HepG2 (cell line): Measurements from ENCODE around the gene TANGO2. TPM values are rescaled to one million over a fixed set of nuclear protein-coding genes. Genes with fewer than 3 reads are reported as not detected.

Experiments
- DMTF1 ChIP-seq: sonication (generic); formaldehyde crosslinking; IDR thresholded peaks from 2 replicates; pipeline ENCODE4 v1.4.0; 2020; ENCODE audit warnings: mild to moderate bottlenecking, missing genetic modification reagents
- ESRRA ChIP-seq: sonication (generic); formaldehyde crosslinking; IDR thresholded peaks from 2 replicates; pipeline ENCODE4 v1.5.1; 2020; ENCODE audit warnings: mild to moderate bottlenecking, low read depth, missing genetic modification reagents
- GATAD2A ChIP-seq: IDR thresholded peaks from 2 replicates; pipeline ENCODE4 v1.6.1; 2016
- JUNB ChIP-seq: sonication (generic); formaldehyde crosslinking; IDR thresholded peaks from 2 replicates; pipeline ENCODE4 v1.8.0; 2022; ENCODE audit warnings: missing genetic modification reagents, mild to moderate bottlenecking, borderline replicate concordance
- MLLT10 ChIP-seq: sonication (generic); formaldehyde crosslinking; IDR thresholded peaks from 2 replicates; pipeline ENCODE4 v1.4.0; 2020; ENCODE audit warnings: missing genetic modification reagents
- NFIC ChIP-seq: IDR thresholded peaks from 2 replicates; pipeline ENCODE4 v1.6.1; 2012; ENCODE audit warnings: mild to moderate bottlenecking, low read length, inconsistent platforms
- NPAS2 ChIP-seq: sonication (generic); formaldehyde crosslinking; IDR thresholded peaks from 2 replicates; pipeline ENCODE4 v1.8.0; 2022; ENCODE audit warnings: mild to moderate bottlenecking, missing genetic modification reagents, borderline replicate concordance
- ONECUT2 ChIP-seq: sonication (generic); formaldehyde crosslinking; IDR thresholded peaks from 2 replicates; pipeline ENCODE4 v1.4.0; 2020; ENCODE audit warnings: missing genetic modification reagents
- PHF5A ChIP-seq: IDR thresholded peaks from one replicate; pipeline ENCODE4 v1.6.1; 2018; ENCODE audit warnings: low read depth, missing genetic modification reagents; ENCODE audit not compliant: unreplicated experiment
- RAD51 ChIP-seq: fragments of 450-650 bp; IDR thresholded peaks from 2 replicates; pipeline ENCODE4 v1.6.1; 2016; ENCODE audit warnings: borderline replicate concordance
- SALL1 ChIP-seq: sonication (generic); formaldehyde crosslinking; IDR thresholded peaks from 2 replicates; pipeline ENCODE4 v1.8.0; 2022; ENCODE audit warnings: mild to moderate bottlenecking, missing genetic modification reagents
- TBP ChIP-seq: sonication (generic); formaldehyde crosslinking; IDR thresholded peaks from 2 replicates; pipeline ENCODE4 v1.5.0; 2020; ENCODE audit warnings: missing genetic modification reagents
- ZBTB38 ChIP-seq: sonication (generic); formaldehyde crosslinking; IDR thresholded peaks from 2 replicates; pipeline ENCODE4 v1.5.1; 2020; ENCODE audit warnings: mild to moderate bottlenecking, missing genetic modification reagents
- ZNF143 ChIP-seq: sonication (generic); formaldehyde crosslinking; IDR thresholded peaks from 2 replicates; pipeline ENCODE4 v1.4.0; 2020; ENCODE audit warnings: missing genetic modification reagents
- ZNF232 ChIP-seq: sonication (generic); formaldehyde crosslinking; IDR thresholded peaks from 2 replicates; pipeline ENCODE4 v1.4.0; 2020; ENCODE audit warnings: missing genetic modification reagents, borderline replicate concordance
- ZNF362 ChIP-seq: sonication (generic); formaldehyde crosslinking; IDR thresholded peaks from 2 replicates; pipeline ENCODE4 v1.4.0; 2020; ENCODE audit warnings: missing genetic modification reagents, mild to moderate bottlenecking, borderline replicate concordance
- ZNF546 ChIP-seq: sonication (generic); formaldehyde crosslinking; conservative IDR thresholded peaks from 2 replicates; pipeline ENCODE4 v1.8.1; 2023; ENCODE audit warnings: mild to moderate bottlenecking, missing genetic modification reagents
- ZNF644 ChIP-seq: IDR thresholded peaks from 2 replicates; pipeline ENCODE4 v1.6.1; 2016; ENCODE audit warnings: low read depth
- ZNF746 ChIP-seq: sonication (generic); formaldehyde crosslinking; IDR thresholded peaks from 2 replicates; pipeline ENCODE4 v1.8.0; 2022; ENCODE audit warnings: mild to moderate bottlenecking, missing genetic modification reagents
- ZNF792 ChIP-seq: IDR thresholded peaks from 2 replicates; pipeline ENCODE4 v1.6.1; 2016
- ZNF841 ChIP-seq: sonication (generic); formaldehyde crosslinking; IDR thresholded peaks from 2 replicates; pipeline ENCODE4 v1.8.1; 2023; ENCODE audit warnings: missing genetic modification reagents, borderline replicate concordance
- ZSCAN30 ChIP-seq: sonication (generic); formaldehyde crosslinking; IDR thresholded peaks from 2 replicates; pipeline ENCODE4 v1.5.0; 2020; ENCODE audit warnings: mild to moderate bottlenecking, missing genetic modification reagents
- polyA plus RNA-seq, 8 experiments: library from polyadenylated mRNA; depleted of rRNA in 3 of 8; stranded (reverse) in 7 of 8; unstranded in 1 of 8; fragments of >200 nt; fragmentation: Illumina TruSeq in 4 of 8; extraction: Trizol in 4 of 8; gene quantifications; 2 replicates each; pipeline versions ENCODE4 v1.2.1 to v1.2.3, GENCODE V29; 2011 to 2016; ENCODE audit warnings: low read depth in 4 of 8, missing spikeins in 1 of 8, mixed read lengths in 1 of 8; ENCODE audit not compliant: insufficient read depth in 1 of 8
- total RNA-seq, 5 experiments: library from RNA; depleted of rRNA; stranded (reverse); fragments of >200 nt; fragmentation: Illumina TruSeq; extraction: Trizol; gene quantifications; 2 replicates each; pipeline ENCODE4 v1.2.3, GENCODE V29; 2016; ENCODE audit warnings: low read depth in 1 of 5
- TF ChIP-seq, protein P1 (sequence below): sonication (generic); formaldehyde crosslinking; IDR thresholded peaks from 2 replicates; pipeline ENCODE4 v1.8.0; 2023; ENCODE audit warnings: mild to moderate bottlenecking, missing genetic modification reagents
- TF ChIP-seq, protein P2 (sequence below): sonication (generic); formaldehyde crosslinking; IDR thresholded peaks from 2 replicates; pipeline ENCODE4 v1.4.0; 2020; ENCODE audit warnings: missing genetic modification reagents

Gene TANGO2
- total and polyA plus RNA-seq, 2 of the 13 experiments (the other 11 are each of a cell fraction or from before 2014, with no cell fraction given) = 12.9 to 14.8 TPM

DNA sequence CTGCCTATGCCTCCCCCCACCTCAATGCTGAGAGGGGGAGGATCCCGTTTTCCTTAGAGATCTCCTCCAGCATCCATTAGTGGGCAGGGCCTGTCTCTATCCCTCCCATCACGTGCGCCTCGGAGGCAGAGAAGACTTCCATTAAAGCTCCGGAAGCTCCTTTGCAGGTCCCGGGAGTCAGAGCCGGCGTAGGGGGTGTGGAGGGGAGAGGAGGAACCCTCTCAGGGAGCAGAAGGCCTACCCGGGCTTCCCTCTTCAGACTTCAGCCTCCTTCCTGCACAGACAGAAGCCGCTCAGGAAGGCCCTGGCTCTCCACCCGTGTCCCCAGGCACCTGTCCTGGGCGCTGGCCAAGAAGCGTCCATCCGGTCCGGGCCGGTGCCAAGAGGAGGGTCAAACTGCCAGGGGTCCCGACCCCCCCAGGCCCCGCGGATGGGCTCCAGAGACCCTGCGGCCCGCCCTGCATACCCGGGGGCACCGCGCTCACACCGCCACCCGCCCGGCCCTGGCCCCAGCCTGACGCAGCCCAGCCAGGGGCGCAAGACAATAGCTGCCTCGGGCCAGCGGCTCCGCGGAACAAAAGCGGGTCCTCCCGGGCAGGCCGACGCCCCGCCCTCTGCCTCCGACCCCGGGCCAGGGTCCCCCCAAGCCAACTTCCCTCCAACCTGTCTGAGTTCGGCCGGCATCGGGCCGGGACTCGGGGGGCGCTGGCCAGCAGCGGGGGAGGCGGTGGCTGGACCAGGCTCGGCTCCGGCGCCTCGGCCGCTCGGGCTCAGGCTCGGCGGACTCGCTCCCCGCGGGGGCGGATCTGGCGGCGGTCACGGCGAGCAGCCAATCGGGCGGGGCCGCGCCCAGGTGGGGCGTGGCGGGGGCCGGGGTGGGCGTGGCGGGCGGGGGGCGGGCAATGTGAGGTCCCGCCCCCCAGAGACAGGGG lies 34.2 kb upstream of the TANGO2 start (continued):
- TF ChIP-seq, protein P1, sequence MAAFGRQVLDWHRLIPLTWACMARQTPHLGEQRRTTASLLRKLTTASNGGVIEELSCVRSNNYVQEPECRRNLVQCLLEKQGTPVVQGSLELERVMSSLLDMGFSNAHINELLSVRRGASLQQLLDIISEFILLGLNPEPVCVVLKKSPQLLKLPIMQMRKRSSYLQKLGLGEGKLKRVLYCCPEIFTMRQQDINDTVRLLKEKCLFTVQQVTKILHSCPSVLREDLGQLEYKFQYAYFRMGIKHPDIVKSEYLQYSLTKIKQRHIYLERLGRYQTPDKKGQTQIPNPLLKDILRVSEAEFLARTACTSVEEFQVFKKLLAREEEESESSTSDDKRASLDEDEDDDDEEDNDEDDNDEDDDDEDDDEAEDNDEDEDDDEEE (CRISPR knock-in tag) = no peak
- TF ChIP-seq ZNF644 = no peak
- TF ChIP-seq TBP (CRISPR knock-in tag) = no peak
- TF ChIP-seq DMTF1 (CRISPR knock-in tag) = no peak
- TF ChIP-seq, protein P2, sequence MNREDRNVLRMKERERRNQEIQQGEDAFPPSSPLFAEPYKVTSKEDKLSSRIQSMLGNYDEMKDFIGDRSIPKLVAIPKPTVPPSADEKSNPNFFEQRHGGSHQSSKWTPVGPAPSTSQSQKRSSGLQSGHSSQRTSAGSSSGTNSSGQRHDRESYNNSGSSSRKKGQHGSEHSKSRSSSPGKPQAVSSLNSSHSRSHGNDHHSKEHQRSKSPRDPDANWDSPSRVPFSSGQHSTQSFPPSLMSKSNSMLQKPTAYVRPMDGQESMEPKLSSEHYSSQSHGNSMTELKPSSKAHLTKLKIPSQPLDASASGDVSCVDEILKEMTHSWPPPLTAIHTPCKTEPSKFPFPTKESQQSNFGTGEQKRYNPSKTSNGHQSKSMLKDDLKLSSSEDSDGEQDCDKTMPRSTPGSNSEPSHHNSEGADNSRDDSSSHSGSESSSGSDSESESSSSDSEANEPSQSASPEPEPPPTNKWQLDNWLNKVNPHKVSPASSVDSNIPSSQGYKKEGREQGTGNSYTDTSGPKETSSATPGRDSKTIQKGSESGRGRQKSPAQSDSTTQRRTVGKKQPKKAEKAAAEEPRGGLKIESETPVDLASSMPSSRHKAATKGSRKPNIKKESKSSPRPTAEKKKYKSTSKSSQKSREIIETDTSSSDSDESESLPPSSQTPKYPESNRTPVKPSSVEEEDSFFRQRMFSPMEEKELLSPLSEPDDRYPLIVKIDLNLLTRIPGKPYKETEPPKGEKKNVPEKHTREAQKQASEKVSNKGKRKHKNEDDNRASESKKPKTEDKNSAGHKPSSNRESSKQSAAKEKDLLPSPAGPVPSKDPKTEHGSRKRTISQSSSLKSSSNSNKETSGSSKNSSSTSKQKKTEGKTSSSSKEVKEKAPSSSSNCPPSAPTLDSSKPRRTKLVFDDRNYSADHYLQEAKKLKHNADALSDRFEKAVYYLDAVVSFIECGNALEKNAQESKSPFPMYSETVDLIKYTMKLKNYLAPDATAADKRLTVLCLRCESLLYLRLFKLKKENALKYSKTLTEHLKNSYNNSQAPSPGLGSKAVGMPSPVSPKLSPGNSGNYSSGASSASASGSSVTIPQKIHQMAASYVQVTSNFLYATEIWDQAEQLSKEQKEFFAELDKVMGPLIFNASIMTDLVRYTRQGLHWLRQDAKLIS = no peak
- TF ChIP-seq JUNB = no peak
- no peak for TF ChIP-seq ZNF746 (CRISPR knock-in tag)
- TF ChIP-seq ZNF232 (CRISPR knock-in tag) = no peak
- TF ChIP-seq NPAS2 = no peak
- no peak for TF ChIP-seq SALL1 (CRISPR knock-in tag)
- no peak for TF ChIP-seq PHF5A (CRISPR knock-in tag)
- TF ChIP-seq ZNF792 = no peak
- TF ChIP-seq ZNF546 (CRISPR knock-in tag) = no peak
- no peak for TF ChIP-seq MLLT10 (CRISPR knock-in tag)
- TF ChIP-seq ZSCAN30 (CRISPR knock-in tag) = no peak
- no peak for TF ChIP-seq NFIC
- no peak for TF ChIP-seq ESRRA (CRISPR knock-in tag)
- no peak for TF ChIP-seq ZBTB38
- TF ChIP-seq ZNF841 (CRISPR knock-in tag) = no peak
- TF ChIP-seq GATAD2A (CRISPR knock-in tag) = no peak
- TF ChIP-seq ZNF362 (CRISPR knock-in tag) = no peak
- TF ChIP-seq ZNF143 = no peak
- TF ChIP-seq ONECUT2 (CRISPR knock-in tag) = no peak
- no peak for TF ChIP-seq RAD51
